Liver (tissue), 3 donors: ENCODE results near the gene KCNJ15.

Experiments
- ATF3 ChIP-seq: IDR thresholded peaks from 2 replicates; pipeline ENCODE4 v1.6.1; 2016; ENCODE audit warnings: antibody characterized with exemption
- CTCF ChIP-seq: fragments of 150-350 bp; IDR thresholded peaks from 2 replicates; pipeline ENCODE4 v1.5.1; 2017; ENCODE audit warnings: improper control_type of control experiment, low read depth, low read length; ENCODE audit not compliant: missing input control
- EGR1 ChIP-seq, 2 donors: IDR thresholded peaks; 2 replicates each; pipeline ENCODE4 v1.6.1; 2016 to 2018; ENCODE audit warnings: antibody characterized with exemption in 2 of 2, low read depth in 2 of 2
- HNF4A ChIP-seq, 2 donors: conservative IDR thresholded peaks; 2 replicates each; pipeline ENCODE4 v1.6.1; 2016; ENCODE audit warnings: antibody characterized with exemption in 2 of 2, mild to moderate bottlenecking in 2 of 2
- HNF4G ChIP-seq: IDR thresholded peaks from 2 replicates; pipeline ENCODE4 v1.6.1; 2016; ENCODE audit warnings: antibody characterized with exemption
- REST ChIP-seq: IDR thresholded peaks from 2 replicates; pipeline ENCODE4 v1.6.1; 2016; ENCODE audit warnings: antibody characterized with exemption, mild to moderate bottlenecking
- TAF1 ChIP-seq: conservative IDR thresholded peaks from 2 replicates; pipeline ENCODE4 v1.6.1; 2016; ENCODE audit warnings: antibody characterized with exemption, mild to moderate bottlenecking
- ZBTB33 ChIP-seq: IDR thresholded peaks from 2 replicates; pipeline ENCODE4 v1.6.1; 2016; ENCODE audit warnings: antibody characterized with exemption
- donor health status: healthy.
- donor health status: healthy.

- no peak for TF ChIP-seq CTCF
- TF ChIP-seq ZBTB33, result no peak
- TF ChIP-seq EGR1 (IDR thresholded peaks at IDR 0.05; ENCODE audit: low read depth in 2 of 2), result no peak
- TF ChIP-seq HNF4A (conservative IDR thresholded peaks at IDR 0.05), result no peak
- TF ChIP-seq ATF3, result no peak
- no peak for TF ChIP-seq HNF4G
- no peak for TF ChIP-seq TAF1
- no peak for TF ChIP-seq REST
Observed at GRCh38 chr21:38266732-38267131, 9.9 kb downstream of the KCNJ15 start.
